HepG2 (cell line): ENCODE measurements around the gene DAPP1. TPM values are rescaled to one million over a fixed set of nuclear protein-coding genes. Genes with fewer than 3 reads are reported as not detected.

Experiments
- ATAC-seq: fragments of 200-7000 bp; cut with Tn5 transposase; 3 replicates; pipeline ENCODE4 v1.9.1; 2020; ENCODE audit warnings: mild to moderate bottlenecking, moderate library complexity
- BruUV-seq: library from RNA; stranded (reverse); fragments of 400-500 nt; replicated peaks from 2 replicates; lab custom pipeline; 2021; lab: Mats Ljungman, UMichigan
- CTCF ChIA-PET: fragments of 300-600 bp; formaldehyde crosslinking; extraction: SDS; loops from one replicate; lab custom pipeline; 2021; ENCODE audit warnings: low total read pairs, inconsistent platforms, low intra/inter-chr PET ratio; lab: Yijun Ruan, JAX
- POLR2A ChIA-PET: fragments of 350-600 bp; sonication (Branson Sonifier 250); formaldehyde crosslinking; loops from one replicate; lab custom pipeline; 2020; ENCODE audit warnings: antibody characterized with exemption, inconsistent platforms; lab: Yijun Ruan, JAX
- DNase-seq: peaks from one replicate; pipeline ENCODE4 v3.0.0-alpha.2; 2015; ENCODE audit warnings: low spot score
- FAIRE-seq: peaks from 3 replicates; lab custom pipeline; 2011; peaks lifted over from hg19 to GRCh38; lab: Jason Lieb, UNC
- H2AFZ ChIP-seq: one replicate; pipeline ENCODE4 v1.6.1; 2011; ENCODE audit warnings: low read length, inconsistent platforms
- H3K27ac ChIP-seq: fragments of 300-600 bp; 3 replicates; pipeline ENCODE4 v1.8.0; 2011; ENCODE audit warnings: mixed run types, mild to moderate bottlenecking, mixed read lengths, low read length, inconsistent platforms; ENCODE audit not compliant: insufficient read depth; ENCODE audit errors: extremely low read length
- H3K27me3 ChIP-seq, 2 experiments: fragments of 200-600 bp in 1 of 2; 2 replicates in 1 of 2; 3 replicates in 1 of 2; pipeline versions ENCODE4 v1.6.0 to v1.8.0; 2011; ENCODE audit warnings: low read length in 2 of 2, mild to moderate bottlenecking in 2 of 2, moderate library complexity in 2 of 2, inconsistent platforms in 1 of 2; ENCODE audit not compliant: insufficient read depth in 2 of 2, control insufficient read depth in 1 of 2
- H3K36me3 ChIP-seq, 2 experiments: fragments of 200-600 bp in 1 of 2; replicated peaks in 1 of 2; 2 replicates in 1 of 2; 3 replicates in 1 of 2; pipeline versions ENCODE4 v1.5.1 to v1.8.0; 2011; ENCODE audit warnings: low read length in 2 of 2, inconsistent platforms in 1 of 2; ENCODE audit not compliant: insufficient read depth in 2 of 2, control insufficient read depth in 1 of 2
- H3K4me1 ChIP-seq: 2 replicates; pipeline ENCODE4 v1.5.1; 2012; ENCODE audit warnings: low read length, inconsistent platforms; ENCODE audit not compliant: insufficient read depth
- H3K4me2 ChIP-seq: 2 replicates; pipeline ENCODE4 v1.6.0; 2011; ENCODE audit warnings: low read depth, low read length, inconsistent platforms
- H3K4me3 ChIP-seq, 3 experiments: fragments of 200-600 bp in 1 of 3; sonication (generic), shearing (Covaris generic) in 1 of 3; replicated peaks in 1 of 3; 2 replicates each; pipeline ENCODE4 v1.5.1; 2011 to 2016; ENCODE audit warnings: low read length in 3 of 3, inconsistent platforms in 2 of 3, low read depth in 2 of 3, mild to moderate bottlenecking in 2 of 3, control low read depth in 1 of 3, mixed read lengths in 1 of 3; ENCODE audit not compliant: insufficient read depth in 1 of 3
- H3K79me2 ChIP-seq: one replicate; pipeline ENCODE4 v1.6.1; 2011; ENCODE audit warnings: low read length, inconsistent platforms; ENCODE audit not compliant: insufficient read depth
- H3K9ac ChIP-seq: 2 replicates; pipeline ENCODE4 v1.6.0; 2011; ENCODE audit warnings: mild to moderate bottlenecking, low read depth, low read length, inconsistent platforms; ENCODE audit not compliant: insufficient read depth
- H3K9me3 ChIP-seq: 2 replicates; pipeline ENCODE4 v1.5.1; 2012; ENCODE audit warnings: mild to moderate bottlenecking, low read length
- H4K20me1 ChIP-seq: 2 replicates; pipeline ENCODE4 v1.6.0; 2011; ENCODE audit warnings: inconsistent platforms, mild to moderate bottlenecking, low read length, moderate library complexity; ENCODE audit not compliant: insufficient read depth
- BRF2 ChIP-seq: sonication (generic); formaldehyde crosslinking; IDR thresholded peaks from 2 replicates; pipeline ENCODE4 v1.8.1; 2022; ENCODE audit warnings: mild to moderate bottlenecking, missing genetic modification reagents
- FOSL2 ChIP-seq: sonication (generic); formaldehyde crosslinking; IDR thresholded peaks from 2 replicates; pipeline ENCODE4 v1.4.0; 2020; ENCODE audit warnings: missing genetic modification reagents
- FOXK2 ChIP-seq: fragments of 450-650 bp; IDR thresholded peaks from 2 replicates; pipeline ENCODE4 v1.6.1; 2016
- ZC3H13 ChIP-seq: sonication (generic); formaldehyde crosslinking; IDR thresholded peaks from 2 replicates; pipeline ENCODE4 v1.8.1; 2023; ENCODE audit warnings: mild to moderate bottlenecking, missing genetic modification reagents, moderate library complexity
- ZFP36L2 ChIP-seq: sonication (generic); formaldehyde crosslinking; IDR thresholded peaks from 2 replicates; pipeline ENCODE4 v1.4.0; 2020; ENCODE audit warnings: missing genetic modification reagents
- ZKSCAN1 ChIP-seq: fragments of 150-350 bp; IDR thresholded peaks from 2 replicates; pipeline ENCODE4 v1.6.1; 2014; ENCODE audit warnings: low read length
- WGBS: methylation state at CpG from one replicate; pipeline ENCODE4 v1.1.6; 2017; ENCODE audit warnings: low lambda C conversion rate; 5-methylcytosine and 5-hydroxymethylcytosine counted together
- in situ Hi-C: cut with HindIII; loops from 2 replicates; pipeline ENCODE4 v1.10.0; 2017; ENCODE audit warnings: low pct_unique_long_range_greater_than_20kb; ENCODE audit not compliant: extremely low pct_ligation_motif_present
- intact Hi-C: fragments of 100-400 bp; cut with micrococcal nuclease; formaldehyde crosslinking; loops from one replicate; pipeline ENCODE4 v1.10.0; 2022; ENCODE audit not compliant: unreplicated experiment
- polyA plus RNA-seq, 8 experiments: library from polyadenylated mRNA; depleted of rRNA in 3 of 8; stranded (reverse) in 7 of 8; unstranded in 1 of 8; fragments of >200 nt; fragmentation: Illumina TruSeq in 4 of 8; extraction: Trizol in 4 of 8; gene quantifications; 2 replicates each; pipeline versions ENCODE4 v1.2.1 to v1.2.3, GENCODE V29; 2011 to 2016; ENCODE audit warnings: low read depth in 4 of 8, missing spikeins in 1 of 8, mixed read lengths in 1 of 8; ENCODE audit not compliant: insufficient read depth in 1 of 8
- total RNA-seq, 5 experiments: library from RNA; depleted of rRNA; stranded (reverse); fragments of >200 nt; fragmentation: Illumina TruSeq; extraction: Trizol; gene quantifications; 2 replicates each; pipeline ENCODE4 v1.2.3, GENCODE V29; 2016; ENCODE audit warnings: low read depth in 1 of 5
- TF ChIP-seq, protein P1 (sequence below), 2 experiments: sonication (generic) in 1 of 2; formaldehyde crosslinking in 1 of 2; IDR thresholded peaks; 2 replicates each; pipeline versions ENCODE4 v1.4.0 to v1.6.1; 2016 to 2020; ENCODE audit warnings: borderline replicate concordance in 1 of 2, low read depth in 1 of 2, mild to moderate bottlenecking in 1 of 2, missing genetic modification reagents in 1 of 2
- TF ChIP-seq, protein P2 (sequence below): sonication (generic); formaldehyde crosslinking; IDR thresholded peaks from 2 replicates; pipeline ENCODE4 v1.9.0; 2022; ENCODE audit warnings: low read depth, missing genetic modification reagents
- TF ChIP-seq, protein P3 (sequence below): sonication (generic); formaldehyde crosslinking; IDR thresholded peaks from 2 replicates; pipeline ENCODE4 v1.4.0; 2020; ENCODE audit warnings: missing genetic modification reagents
- TF ChIP-seq, protein P4 (sequence below): sonication (generic); formaldehyde crosslinking; IDR thresholded peaks from 2 replicates; pipeline ENCODE4 v1.5.0; 2020; ENCODE audit warnings: missing genetic modification reagents, mild to moderate bottlenecking, borderline replicate concordance

DAPP1 gene
- total and polyA plus RNA-seq, 2 of the 13 experiments (the other 11 are each of a cell fraction or from before 2014, with no cell fraction given), result not detected

DNA sequence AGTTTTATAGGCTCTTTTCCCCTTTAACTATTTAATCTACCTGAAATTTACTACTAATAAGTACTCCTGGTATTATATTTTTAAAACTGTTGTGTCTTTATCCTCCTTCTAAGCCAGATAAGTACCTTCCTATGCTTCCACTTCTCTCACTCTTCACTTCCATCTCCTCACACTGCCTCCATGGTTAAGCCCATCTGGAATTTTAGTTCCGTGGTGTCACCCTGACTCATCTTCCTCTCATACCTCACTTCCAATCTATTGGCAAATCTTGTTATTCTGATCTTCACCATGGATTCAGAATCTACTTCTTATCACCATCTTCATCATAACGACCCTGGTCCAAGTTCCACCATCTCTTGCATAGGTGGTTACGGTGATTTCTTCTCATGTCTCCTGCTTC, 32.7 kb upstream of the DAPP1 start (continued):
- TF ChIP-seq, protein P1, sequence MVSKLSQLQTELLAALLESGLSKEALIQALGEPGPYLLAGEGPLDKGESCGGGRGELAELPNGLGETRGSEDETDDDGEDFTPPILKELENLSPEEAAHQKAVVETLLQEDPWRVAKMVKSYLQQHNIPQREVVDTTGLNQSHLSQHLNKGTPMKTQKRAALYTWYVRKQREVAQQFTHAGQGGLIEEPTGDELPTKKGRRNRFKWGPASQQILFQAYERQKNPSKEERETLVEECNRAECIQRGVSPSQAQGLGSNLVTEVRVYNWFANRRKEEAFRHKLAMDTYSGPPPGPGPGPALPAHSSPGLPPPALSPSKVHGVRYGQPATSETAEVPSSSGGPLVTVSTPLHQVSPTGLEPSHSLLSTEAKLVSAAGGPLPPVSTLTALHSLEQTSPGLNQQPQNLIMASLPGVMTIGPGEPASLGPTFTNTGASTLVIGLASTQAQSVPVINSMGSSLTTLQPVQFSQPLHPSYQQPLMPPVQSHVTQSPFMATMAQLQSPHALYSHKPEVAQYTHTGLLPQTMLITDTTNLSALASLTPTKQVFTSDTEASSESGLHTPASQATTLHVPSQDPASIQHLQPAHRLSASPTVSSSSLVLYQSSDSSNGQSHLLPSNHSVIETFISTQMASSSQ (IDR thresholded peaks at IDR 0.05; ENCODE audit: low read depth), result no peak
- TF ChIP-seq, protein P1 (CRISPR knock-in tag; IDR thresholded peaks at IDR 0.05; ENCODE audit: borderline replicate concordance), result no peak
- TF ChIP-seq FOSL2 (no peak), ZFP36L2 (CRISPR knock-in tag) (no peak)

GRCh38 chr4:99784842-99785241, 31.8 kb upstream of the DAPP1 start:
- ATAC-seq, result no peak
- H3K4me3 ChIP-seq, result no peak overlapping the region
- H2AFZ ChIP-seq, result no peak overlapping the region
- ChIA-PET CTCF (no interaction called here), POLR2A (no interaction called here)
- in situ Hi-C loops, result no loop called here
- no TSS peak for BruUV-seq
- H4K20me1 ChIP-seq, result no peaks in the 10 kb centered on the region
- intact Hi-C loops, result no loop called here
- no peak for DNase-seq
- 24% methylated on average over 3 of the region's 3 CpGs for WGBS
- H3K4me2 ChIP-seq, result no peak overlapping the region
- FAIRE-seq, result no peak
- H3K9me3 ChIP-seq, result no peaks in the 10 kb centered on the region
- H3K9ac ChIP-seq, result no peak overlapping the region
- H3K27ac ChIP-seq, result no peak overlapping the region
- no peaks in the 10 kb centered on the region for H3K79me2 ChIP-seq
- H3K36me3 ChIP-seq, result no peaks in the 10 kb centered on the region
- H3K27me3 ChIP-seq, result 0 out of 5 replicates have a peak, but pooled peaks cover 0 to 9% of the 10 kb centered on the region in 2 experiments
- no peaks in the 10 kb centered on the region for H3K4me1 ChIP-seq
- TF ChIP-seq, protein P2, sequence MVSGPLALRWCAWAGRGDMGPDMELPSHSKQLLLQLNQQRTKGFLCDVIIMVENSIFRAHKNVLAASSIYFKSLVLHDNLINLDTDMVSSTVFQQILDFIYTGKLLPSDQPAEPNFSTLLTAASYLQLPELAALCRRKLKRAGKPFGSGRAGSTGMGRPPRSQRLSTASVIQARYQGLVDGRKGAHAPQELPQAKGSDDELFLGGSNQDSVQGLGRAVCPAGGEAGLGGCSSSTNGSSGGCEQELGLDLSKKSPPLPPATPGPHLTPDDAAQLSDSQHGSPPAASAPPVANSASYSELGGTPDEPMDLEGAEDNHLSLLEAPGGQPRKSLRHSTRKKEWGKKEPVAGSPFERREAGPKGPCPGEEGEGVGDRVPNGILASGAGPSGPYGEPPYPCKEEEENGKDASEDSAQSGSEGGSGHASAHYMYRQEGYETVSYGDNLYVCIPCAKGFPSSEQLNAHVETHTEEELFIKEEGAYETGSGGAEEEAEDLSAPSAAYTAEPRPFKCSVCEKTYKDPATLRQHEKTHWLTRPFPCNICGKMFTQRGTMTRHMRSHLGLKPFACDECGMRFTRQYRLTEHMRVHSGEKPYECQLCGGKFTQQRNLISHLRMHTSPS (CRISPR knock-in tag), result no peak
- no peak for TF ChIP-seq ZC3H13 (CRISPR knock-in tag)
- TF ChIP-seq FOXK2, result no peak
- no peak for TF ChIP-seq ZKSCAN1
- TF ChIP-seq, protein P3, sequence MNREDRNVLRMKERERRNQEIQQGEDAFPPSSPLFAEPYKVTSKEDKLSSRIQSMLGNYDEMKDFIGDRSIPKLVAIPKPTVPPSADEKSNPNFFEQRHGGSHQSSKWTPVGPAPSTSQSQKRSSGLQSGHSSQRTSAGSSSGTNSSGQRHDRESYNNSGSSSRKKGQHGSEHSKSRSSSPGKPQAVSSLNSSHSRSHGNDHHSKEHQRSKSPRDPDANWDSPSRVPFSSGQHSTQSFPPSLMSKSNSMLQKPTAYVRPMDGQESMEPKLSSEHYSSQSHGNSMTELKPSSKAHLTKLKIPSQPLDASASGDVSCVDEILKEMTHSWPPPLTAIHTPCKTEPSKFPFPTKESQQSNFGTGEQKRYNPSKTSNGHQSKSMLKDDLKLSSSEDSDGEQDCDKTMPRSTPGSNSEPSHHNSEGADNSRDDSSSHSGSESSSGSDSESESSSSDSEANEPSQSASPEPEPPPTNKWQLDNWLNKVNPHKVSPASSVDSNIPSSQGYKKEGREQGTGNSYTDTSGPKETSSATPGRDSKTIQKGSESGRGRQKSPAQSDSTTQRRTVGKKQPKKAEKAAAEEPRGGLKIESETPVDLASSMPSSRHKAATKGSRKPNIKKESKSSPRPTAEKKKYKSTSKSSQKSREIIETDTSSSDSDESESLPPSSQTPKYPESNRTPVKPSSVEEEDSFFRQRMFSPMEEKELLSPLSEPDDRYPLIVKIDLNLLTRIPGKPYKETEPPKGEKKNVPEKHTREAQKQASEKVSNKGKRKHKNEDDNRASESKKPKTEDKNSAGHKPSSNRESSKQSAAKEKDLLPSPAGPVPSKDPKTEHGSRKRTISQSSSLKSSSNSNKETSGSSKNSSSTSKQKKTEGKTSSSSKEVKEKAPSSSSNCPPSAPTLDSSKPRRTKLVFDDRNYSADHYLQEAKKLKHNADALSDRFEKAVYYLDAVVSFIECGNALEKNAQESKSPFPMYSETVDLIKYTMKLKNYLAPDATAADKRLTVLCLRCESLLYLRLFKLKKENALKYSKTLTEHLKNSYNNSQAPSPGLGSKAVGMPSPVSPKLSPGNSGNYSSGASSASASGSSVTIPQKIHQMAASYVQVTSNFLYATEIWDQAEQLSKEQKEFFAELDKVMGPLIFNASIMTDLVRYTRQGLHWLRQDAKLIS (CRISPR knock-in tag), result no peak
- TF ChIP-seq BRF2, result no peak
- TF ChIP-seq, protein P4, sequence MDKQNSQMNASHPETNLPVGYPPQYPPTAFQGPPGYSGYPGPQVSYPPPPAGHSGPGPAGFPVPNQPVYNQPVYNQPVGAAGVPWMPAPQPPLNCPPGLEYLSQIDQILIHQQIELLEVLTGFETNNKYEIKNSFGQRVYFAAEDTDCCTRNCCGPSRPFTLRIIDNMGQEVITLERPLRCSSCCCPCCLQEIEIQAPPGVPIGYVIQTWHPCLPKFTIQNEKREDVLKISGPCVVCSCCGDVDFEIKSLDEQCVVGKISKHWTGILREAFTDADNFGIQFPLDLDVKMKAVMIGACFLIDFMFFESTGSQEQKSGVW (CRISPR knock-in tag), result no peak
